Peyer's patch (tissue), 4 donors: Measurements from ENCODE around the gene PROSER3.

Source experiments
- POLR2A ChIP-seq, 2 donors: fragments of 450-650 bp; IDR thresholded peaks; one replicate each; pipeline ENCODE4 v1.5.1; 2017; ENCODE audit warnings: antibody characterized with exemption in 2 of 2, mild to moderate bottlenecking in 2 of 2, moderate library complexity in 2 of 2
- TF ChIP-seq, protein P1 (sequence below), 6 experiments: fragments of 450-650 bp in 4 of 6; fragments of 200-600 bp in 2 of 6; sonication (generic) in 1 of 6; IDR thresholded peaks; one replicate each; pipeline ENCODE4 v1.5.1; 2017 to 2019; ENCODE audit warnings: antibody characterized with exemption in 6 of 6, mild to moderate bottlenecking in 3 of 6, moderate library complexity in 1 of 6

DNA sequence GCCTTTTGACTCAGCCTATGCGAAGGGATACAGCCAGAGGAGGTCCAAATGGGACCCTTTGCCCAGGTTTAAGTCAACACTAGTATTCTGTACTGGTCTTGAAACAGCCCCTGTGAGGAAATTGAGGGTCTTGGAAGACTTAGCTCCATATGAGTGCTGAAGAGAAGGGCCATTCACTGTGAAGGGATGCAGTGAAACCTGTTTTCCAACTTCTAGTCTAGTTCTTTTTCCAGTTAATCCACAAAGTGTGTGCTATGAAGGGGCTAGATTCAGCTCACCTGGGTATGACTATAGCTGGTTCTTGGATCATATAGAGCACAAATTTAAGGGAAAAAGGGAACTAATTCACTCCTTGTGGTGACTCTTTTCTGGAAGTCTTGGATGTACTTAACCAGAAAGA is 49.6 kb upstream of the PROSER3 start:
- no peak for TF ChIP-seq POLR2A (IDR thresholded peaks at IDR 0.05)
- TF ChIP-seq, protein P1, sequence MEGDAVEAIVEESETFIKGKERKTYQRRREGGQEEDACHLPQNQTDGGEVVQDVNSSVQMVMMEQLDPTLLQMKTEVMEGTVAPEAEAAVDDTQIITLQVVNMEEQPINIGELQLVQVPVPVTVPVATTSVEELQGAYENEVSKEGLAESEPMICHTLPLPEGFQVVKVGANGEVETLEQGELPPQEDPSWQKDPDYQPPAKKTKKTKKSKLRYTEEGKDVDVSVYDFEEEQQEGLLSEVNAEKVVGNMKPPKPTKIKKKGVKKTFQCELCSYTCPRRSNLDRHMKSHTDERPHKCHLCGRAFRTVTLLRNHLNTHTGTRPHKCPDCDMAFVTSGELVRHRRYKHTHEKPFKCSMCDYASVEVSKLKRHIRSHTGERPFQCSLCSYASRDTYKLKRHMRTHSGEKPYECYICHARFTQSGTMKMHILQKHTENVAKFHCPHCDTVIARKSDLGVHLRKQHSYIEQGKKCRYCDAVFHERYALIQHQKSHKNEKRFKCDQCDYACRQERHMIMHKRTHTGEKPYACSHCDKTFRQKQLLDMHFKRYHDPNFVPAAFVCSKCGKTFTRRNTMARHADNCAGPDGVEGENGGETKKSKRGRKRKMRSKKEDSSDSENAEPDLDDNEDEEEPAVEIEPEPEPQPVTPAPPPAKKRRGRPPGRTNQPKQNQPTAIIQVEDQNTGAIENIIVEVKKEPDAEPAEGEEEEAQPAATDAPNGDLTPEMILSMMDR (IDR thresholded peaks at IDR 0.05) = no peak
